Measurements from ENCODE around the gene COL4A1.

Gene COL4A1

DNA sequence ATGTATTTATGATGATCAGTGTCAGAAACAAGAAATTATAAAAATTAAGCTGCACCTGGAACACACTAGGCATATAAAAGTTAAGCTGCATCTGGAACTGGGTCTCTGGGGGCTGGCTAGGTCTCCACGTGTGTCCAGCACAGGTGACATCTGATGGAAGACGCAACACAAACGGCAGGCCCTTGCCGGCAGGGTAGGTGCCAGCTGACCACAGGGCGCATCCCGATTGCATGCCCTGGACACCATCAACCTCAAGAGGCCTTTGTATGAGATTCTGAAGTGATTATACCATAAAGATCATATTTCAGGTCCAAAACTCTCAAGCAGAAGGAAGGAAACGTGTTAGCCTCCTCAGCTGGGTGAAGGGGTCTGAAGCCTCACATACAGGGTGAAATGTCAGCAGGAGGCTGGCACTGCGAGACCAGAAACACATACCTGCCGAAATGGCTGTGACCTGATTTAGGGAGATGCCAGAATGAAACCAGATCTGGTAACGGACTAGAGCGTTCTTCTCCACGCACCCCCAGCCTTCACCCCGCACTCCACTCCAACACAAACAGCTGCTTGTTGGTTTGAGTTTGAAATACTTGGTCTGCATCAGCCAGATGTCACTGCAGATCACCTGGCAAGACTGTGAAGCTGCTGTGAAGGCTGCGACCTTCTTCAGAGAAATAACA, 37.3 kb downstream of the COL4A1 start:
- no peak for DNase-seq

- DNase-seq = no peak
These were observed 38.3 kb downstream of the COL4A1 start for GRCh38 chr13:110268576-110269185.

- no peak for DNase-seq
These were observed 38.9 kb downstream of the COL4A1 start for GRCh38 chr13:110268061-110268460.

DNA sequence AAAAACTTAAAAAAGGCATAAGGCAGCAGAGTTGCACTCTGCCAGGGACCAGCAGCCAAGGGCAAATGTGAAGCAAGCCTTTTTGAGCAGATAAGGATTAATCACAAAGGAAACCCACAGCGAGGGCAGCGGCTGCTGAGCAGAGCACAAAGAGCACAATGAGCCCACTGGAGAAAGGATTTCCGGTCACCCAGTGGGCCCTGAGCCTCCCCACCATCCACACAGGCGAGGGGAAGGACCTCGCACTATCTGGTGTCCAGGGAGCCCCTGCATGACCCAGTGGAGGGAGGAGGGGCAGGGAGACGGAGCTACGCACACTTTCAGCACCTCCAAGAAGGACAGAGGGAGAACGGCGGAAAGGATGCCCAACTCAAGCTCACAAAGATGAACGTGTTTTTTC, 40.0 kb downstream of the COL4A1 start:
- DNase-seq = no peak

GRCh38 chr13:110266431-110266809, 40.5 kb downstream of the COL4A1 start:
- no peak for DNase-seq

DNA sequence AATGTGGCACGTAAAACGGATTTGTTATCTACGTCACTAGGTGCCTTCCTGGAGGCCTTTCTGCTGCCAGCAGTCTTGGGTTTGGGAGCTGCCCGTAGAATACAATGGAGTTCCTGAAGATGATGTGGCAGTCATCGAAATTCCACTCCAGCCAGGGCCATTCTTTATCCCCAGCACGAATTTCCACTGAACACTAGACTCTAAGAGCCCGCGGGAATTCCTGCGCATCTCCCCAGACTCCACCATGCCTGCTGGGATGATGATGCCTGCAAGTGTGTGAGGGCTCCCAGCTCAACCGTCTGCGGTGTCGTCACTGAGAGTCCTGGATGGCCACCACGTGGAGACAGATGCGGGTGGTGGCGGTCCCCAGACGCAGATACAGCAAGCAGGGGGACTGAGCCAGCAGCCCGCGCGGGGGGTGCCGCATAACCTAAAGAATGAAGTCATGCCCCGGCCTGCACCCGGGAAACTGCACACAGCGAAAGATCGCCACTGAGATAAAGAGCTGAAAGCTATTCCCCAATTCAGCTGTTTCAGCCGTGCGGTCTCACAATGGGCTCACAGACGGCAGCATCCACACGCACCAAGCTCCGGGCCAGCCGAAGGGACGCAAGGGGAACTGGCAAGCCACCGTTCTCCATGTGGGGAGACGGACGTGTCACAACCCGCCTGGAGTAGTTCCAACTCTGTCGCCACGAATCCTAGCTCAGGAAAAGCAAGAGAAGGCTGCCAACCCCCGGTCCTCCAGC, 41.1 kb downstream of the COL4A1 start:
- DNase-seq = no peak

- no peak for DNase-seq
These were observed 41.6 kb downstream of the COL4A1 start for GRCh38 chr13:110265341-110265681.

DNA sequence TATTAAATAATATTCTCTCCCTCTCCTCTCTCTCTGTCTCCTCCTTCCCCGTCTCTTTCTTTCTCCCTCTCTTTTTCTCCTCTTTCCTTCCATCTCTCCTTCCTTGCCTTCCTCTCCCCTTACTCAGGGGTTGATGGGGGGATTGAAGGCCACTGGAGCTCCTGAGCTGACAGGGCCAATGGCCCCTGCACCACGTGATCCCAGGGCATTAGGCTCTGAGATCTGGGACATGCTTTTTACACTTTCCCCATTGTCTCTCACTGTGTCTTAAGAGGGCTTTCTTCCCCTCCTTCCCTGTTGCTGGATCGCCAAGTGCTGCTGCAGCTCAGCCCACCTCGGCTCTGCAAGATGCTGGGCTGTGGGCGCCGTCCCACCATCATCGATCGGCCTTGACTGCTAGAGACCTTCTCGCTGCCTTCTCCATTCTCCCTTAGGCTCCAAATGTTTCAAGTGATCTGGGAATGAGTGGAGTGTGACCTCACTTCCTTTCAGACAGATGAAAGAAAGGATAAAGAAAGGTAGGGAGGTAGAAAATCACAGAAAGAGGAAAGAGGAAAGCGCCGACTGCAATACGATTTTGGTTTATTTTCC, 42.2 kb downstream of the COL4A1 start:
- DNase-seq = no peak

- no peak for DNase-seq
These were observed 43.1 kb downstream of the COL4A1 start for GRCh38 chr13:110263888-110264287.

GRCh38 chr13:110263404-110263803, 43.6 kb downstream of the COL4A1 start:
- DNase-seq = no peak

DNA sequence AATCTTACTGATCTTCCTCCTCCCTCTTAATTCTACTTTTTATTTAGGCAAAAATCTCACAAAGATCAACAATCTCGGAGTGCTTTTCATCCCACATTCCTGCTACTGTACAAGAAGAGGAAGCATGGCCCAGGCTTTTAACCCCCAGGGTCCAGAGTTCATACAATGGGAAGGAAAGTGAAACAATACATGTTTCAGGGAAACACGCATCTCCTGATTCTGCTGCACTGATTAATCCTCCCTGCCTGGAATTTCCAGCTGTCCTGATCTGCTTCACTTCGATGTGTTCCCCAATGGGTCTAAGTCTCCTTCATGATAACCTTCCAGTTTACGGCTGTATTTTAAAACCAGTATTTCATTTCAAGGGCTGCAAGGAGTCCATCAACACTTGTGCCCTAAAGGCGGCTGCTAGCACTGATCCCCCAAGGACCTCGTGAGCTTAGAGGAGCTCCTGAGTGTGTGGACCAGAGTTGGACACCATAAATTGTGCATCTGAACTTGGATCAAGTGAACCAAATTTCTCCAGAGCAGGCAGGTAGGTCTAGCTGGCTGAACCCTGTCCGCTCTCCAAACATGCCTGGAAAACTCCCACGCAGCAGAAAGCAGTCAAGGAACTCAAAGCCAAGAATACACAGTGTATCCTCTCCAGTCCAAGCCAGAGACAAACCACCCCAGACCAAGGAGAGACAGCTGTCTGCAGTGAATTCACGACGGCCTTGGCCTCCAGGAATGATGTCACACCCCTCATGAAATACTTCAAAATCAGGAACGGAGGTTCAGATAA, 44.3 kb downstream of the COL4A1 start:
- DNase-seq = no peak

DNA sequence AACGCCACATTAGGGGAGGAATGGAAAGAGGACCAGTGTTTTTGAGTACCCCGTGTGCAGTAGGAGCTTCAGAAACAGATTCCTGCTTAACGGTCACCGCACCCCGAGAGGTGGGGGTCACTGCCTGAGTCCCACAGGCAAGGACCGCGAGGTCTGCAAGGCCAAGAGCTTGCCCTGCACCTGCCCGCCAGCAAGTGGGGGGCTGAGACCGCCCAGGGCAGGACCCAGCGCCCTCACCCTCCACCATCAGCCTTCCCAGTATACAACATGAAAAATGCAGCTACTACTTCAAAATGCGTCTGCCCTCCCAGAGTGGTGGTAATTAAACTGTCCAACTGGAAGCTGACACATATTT, 44.9 kb downstream of the COL4A1 start:
- DNase-seq = no peak

GRCh38 chr13:110261166-110262081, 45.5 kb downstream of the COL4A1 start:
- DNase-seq = no peak

DNA sequence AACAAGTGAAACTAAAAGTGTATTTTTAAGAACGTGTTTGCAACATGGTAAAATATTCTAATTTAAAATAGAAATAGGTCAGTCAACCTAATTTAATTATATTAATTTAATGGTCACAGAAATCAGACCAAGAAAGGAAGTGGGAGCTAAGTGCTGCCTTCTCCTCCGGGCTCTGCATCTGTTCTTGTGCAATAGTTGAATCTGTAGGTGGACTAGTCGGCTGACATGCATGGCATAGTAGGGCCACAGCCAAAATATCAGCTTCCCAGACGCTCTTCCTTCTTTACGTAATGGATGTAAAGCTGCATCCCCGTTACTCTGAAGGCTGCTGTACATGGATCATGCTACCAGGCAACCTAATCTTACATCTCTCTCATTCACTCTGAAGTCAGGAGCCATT, 47.3 kb downstream of the COL4A1 start:
- DNase-seq = no peak

- DNase-seq = no peak
These were observed 47.9 kb downstream of the COL4A1 start for GRCh38 chr13:110258876-110259631.

- no peak for DNase-seq
These were observed 49.5 kb downstream of the COL4A1 start for GRCh38 chr13:110257408-110257807.

- DNase-seq = no peak
These were observed 50.6 kb downstream of the COL4A1 start for GRCh38 chr13:110256126-110256905.

DNA sequence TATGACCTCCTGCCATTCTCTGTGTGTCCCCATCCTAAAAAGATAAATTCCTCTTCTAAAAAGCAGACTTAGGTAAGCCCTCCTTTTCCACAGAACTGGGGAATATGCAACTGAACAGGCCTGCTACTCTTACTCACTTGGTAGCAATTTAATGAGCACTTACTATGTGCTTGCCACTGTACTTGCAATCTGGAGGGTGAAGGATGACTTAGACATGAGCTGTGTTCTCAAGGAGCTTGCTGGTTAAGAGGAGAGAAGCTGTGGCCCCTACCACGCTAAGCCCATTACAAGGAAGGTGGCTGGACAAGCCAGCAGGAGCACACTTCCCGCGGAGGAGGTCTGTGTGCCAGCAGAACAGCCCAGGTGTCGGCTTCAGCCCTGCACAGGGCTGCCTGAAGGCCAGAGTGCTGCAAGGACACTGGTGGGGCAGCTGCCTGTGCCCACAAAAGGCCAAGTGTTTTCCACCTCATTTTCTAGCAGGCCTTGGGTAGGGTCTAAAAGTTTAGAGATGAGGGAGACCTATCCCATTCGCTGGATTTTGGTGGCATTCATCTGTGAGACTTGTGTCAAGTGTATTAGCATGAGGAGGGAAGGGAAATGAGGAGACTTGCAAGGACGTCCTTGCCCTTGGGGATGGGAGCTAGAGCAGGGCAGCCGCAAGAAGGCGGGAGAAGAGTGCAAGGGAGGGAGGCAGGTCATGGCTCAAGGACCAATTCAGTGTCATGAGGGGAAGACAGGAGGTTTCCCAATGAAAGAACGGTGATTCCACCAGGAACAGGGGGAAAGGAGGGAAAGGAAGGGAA, 52.0 kb downstream of the COL4A1 start:
- DNase-seq = no peak

- DNase-seq = no peak
These were observed 52.7 kb downstream of the COL4A1 start for GRCh38 chr13:110254151-110254679.

Measured in NCI-H2171 (cell line).